NCI-H2107 treated with DMSO at 0.1 percent for 48 hours (cell line): ENCODE data around the gene EML4.
"Not testable (repeated sequence)": the region's sequence is repeated elsewhere in the genome, so short reads cannot be mapped to it uniquely, and the experiment has no call there.

Experiments used
- DNase-seq: peaks from one replicate; lab custom pipeline; 2025; ENCODE audit not compliant: unreplicated experiment; lab: John Stamatoyannopoulos, UW

EML4 gene

DNA sequence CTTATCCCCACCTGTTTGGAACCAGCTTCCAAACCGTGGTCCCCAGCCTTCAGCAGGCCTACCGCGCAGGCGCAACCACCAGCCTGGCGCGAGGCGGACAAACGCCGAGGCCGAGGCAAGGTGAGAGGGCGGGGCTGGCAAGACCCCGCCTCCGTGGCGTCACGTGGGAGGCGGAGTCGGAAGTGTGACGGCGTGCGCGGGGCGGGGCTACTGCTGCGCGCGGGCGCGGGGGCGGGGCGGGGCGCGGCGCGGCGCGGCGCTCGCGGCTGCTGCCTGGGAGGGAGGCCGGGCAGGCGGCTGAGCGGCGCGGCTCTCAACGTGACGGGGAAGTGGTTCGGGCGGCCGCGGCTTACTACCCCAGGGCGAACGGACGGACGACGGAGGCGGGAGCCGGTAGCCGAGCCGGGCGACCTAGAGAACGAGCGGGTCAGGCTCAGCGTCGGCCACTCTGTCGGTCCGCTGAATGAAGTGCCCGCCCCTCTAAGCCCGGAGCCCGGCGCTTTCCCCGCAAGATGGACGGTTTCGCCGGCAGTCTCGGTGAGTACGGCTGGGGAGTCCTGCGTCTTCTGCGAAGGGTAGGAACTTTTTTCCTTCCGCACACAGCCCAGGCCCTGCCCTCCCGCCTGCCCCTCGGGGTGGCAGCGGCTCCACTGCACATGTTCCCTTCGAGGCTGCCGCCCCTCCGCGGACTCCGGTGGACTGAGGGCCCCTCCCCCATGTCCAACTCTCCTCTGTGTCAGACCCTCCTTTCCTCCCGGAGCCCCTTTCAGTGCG is at the start of gene EML4:
TSS of gene EML4 (plus strand) at position 254 of the 774 bp plus-strand sequence. CDS start at position 513, 259 bp downstream.
- DNase-seq: peak; percentile 50

GRCh38 chr2:42123426-42123825 is 45.7 kb upstream of the EML4 start:
- DNase-seq: no peak

DNA sequence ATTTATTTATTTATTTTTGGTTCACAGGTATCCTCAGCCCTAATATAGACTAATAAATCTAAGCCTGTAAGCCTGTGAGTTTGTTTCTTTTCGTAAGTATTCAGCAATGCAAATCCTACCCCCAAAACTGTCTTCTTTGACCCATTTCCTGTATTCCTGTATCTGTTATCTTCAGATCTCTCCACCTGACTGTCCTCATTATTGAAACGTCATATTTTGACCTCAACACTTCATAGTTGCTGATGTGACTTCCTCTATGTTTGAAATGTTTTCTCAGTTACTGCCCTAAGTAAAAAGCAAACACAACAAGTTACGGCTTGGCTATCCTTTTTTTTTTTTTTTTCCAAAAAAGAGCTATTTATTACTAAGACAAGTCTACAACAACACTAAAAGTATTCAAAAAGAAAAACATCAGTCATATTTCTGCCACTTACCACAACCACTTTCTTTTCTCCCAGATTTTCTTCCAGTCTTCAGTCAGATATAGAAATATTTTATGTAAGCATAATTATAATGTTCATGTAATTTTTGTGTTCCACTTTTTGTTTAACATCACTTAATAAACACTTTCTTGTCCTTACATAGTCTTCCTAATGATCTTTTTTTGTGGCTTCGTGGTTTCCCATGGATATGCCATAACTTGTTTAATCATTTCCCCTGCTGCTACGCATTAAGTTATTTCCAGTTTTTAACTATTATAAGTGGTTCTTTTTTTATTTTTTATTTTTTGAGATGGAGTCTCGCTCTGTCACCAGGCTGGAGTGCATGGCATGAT is 45.0 kb upstream of the EML4 start:
- no peak for DNase-seq

DNA sequence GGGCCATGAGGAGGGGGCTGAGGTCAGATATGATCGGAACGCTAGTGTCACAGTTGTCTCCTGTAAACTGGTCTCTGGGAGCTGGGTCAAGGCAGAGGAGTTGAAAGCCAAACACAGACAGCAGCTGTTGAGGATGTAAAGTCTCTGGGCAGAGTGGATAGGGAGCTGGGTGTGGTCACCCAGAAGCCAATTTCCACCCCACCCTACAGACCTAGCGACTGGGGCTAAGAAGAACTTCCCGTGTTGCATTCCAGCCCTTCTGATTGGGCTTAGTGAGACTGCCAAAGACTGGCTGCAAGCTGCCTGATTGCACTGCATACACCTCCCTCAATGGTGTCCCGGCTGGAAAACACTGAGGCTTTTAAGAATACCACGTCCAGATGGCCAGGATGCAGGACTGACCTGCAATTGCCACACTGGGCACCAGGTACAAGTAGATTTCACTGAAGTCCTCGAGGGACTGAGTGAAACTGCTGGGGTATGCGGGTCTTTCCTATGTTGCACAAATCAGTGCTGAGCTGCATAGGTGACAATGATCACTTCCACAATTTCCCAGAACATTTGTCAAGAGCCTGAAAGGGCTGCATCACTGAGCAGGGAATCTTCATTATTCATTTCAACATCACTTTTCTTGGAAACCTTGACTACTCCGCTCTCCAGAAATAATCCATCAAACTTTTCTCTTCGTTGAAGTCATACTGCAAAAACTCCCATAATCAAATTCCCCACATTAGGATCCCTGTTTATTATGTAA is 43.1 kb upstream of the EML4 start:
- DNase-seq: no peak

DNA sequence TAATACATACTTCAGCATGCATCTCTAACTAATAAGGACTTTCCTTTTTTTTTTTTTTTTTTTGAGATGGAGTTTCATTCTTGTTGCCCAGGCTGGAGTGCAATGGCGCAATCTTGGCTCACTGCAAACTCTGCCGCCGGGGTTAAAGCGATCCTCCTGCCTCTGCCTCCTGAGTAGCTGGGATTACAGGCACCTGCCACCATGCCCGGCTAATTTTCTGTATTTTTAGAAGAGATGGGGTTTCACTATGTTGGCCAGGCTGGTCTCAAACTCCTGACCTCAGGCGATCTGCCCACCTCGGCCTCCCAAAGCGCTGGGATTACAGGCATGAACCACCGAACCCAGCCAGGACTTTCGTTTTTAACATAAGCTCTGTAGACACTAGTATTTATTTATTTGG is 42.3 kb upstream of the EML4 start:
- not testable (repeated sequence) for DNase-seq

DNA sequence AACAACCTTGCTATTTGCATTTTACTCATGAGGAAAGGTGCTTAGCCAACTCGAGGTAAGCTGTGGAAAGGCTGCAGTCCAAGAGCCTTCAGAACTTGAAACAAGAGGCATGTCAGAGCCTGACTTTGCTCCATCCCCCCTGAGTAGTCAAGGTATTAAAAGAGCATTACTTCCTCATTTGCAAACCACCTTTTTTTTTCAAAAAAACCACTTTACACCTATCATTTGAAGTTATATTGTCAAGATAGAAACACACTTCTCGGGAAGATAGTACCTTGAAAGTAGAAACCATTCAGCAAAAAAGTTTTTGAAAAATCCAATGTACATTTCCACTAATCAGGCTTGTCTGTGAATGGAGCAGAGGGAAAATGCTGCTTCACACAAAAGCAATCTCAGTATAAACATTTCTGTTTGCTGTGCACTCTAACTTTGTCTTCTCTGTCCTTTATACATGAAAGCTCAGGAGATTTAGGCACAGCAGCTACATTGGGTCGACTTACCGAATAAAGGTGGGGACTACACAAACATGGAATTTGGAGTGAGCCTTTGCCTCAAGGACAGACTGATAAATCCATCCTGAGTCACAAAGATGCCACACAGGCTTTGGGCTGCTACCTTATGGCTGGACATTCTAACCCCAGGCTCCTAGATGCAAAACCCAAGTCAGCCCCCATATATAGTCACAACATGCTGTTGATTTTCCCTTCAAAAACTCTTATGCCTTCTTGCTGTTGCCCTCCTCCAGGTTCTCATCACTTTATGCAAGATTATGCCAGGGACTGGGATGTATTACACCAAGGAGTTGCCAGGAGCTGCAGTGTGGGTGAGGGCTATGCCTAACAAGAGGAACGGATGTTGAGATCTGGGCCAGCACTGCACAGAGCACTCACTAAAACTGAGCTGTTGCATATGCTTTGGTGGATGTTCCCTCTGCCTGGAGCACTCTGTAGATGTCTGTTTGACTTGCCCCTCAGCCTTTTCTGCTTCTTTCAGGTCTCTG is 41.4 kb upstream of the EML4 start:
- DNase-seq: no peak

DNA sequence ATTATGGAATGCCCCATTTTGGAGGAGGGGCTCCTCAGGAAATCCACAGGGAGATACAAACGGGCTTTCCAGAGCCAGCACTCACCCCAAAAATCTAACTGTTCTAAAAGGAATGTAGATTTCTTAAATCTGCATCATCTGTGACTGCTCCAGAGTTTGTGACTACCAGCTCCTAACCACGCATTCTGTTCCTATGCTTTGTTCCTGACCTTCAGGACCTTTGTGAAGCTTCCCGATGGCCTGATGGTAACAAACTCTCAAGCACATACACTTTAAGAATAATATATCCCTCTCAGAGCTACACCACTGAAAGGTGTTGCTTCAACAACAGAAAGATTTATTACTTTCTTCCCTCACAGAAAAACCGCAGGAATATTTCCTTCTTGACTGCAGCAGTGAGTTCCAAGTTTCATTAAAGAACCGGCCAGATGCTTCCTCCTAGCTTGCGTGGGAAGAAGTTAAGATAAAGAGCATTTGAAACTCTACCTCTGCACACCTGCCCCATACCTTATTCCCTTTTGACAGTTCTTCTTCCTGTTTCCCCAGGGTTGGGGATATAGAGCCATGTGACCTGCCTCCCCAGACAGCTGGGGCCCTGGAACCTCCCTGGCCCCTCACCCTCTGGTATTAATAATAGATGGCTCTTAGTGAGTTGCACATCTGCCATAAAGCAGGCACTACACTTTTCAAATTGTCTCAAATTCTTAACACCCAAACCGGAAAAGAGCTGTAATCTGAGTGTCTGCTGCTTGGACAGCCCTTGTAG is 40.2 kb upstream of the EML4 start:
- DNase-seq: peak; percentile 30

DNA sequence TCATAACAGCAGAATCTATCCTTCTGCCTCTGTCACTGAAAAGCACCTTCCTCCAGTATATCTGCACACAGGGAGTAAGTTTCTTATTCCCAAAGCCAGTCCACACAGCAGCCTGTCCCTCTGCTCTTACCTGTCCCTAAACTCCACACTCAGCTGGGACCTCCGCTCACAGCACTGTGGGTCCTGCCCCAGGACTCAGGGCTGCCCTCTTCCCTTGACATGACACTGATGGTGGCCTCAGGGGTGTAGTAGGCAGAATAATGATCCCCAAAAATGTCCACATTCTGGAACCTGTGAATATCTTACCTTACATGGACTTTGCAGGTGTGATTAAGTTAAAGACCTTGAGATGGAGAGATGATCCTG is 39.7 kb upstream of the EML4 start:
- DNase-seq: no peak

- DNase-seq: no peak
Observed at GRCh38 chr2:42129947-42130346, 39.2 kb upstream of the EML4 start.

DNA sequence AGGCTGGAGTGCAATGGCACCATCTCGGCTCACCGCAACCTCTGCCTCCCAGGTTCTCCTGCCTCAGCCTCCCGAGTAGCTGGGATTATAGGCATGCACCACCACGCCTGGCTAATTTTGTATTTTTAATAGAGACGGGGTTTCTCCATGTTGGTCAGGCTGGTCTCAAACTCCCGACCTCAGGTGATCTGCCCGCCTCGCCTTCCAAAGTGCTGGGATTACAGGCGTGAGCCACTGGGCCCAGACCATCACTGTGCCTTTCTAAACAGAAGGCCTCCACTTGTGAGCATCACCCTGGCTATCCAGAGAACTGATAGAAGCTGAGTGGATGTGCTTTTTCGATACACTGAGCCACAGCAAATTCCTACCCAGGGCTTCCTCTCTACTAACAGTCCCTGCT is 38.3 kb upstream of the EML4 start:
- DNase-seq: not testable (repeated sequence)

DNA sequence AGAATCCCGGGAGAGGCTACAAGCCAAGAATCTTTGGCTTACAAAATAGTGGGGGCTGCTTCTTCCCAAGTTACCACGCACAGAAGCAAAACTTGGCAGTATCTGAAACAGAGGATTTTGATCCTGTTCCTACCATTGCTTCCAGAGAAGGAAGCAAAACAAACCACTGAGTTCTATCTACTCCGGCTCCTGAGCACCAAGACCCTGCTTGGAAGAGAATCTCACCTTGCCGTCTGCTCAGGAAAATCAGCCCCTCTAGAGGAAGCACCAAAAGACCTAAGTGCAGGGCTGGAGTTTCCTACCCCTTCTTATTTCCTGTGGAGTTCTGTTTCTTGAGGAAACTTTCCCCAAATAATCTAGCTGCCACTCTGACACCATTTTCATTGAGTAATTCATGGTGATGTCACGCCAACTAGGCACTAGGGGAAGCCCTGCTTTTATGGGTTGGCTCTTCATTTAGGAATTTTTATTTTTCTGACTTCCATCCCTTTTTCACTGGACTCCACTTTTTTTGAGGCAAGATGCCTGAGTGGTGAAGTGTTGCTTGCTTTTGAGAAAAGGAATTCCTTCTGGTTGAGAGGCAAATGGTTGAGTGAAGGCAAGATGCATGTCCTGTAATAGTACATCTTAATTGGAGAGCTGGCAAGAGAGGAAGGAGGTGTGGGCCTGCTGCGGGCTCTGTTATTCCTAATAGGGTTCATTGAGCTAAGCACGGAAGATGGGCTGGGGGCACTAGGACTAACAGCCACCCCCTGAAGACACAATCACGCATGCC is 36.8 kb upstream of the EML4 start:
- DNase-seq: no peak

- peak; percentile 38 for DNase-seq
Observed at GRCh38 chr2:42132966-42133641, 36.0 kb upstream of the EML4 start.

- no peak for DNase-seq
Observed at GRCh38 chr2:42133771-42134195, 35.4 kb upstream of the EML4 start.

GRCh38 chr2:42134401-42134932 is 34.7 kb upstream of the EML4 start:
- not testable (repeated sequence) for DNase-seq

- DNase-seq: no peak
Observed at GRCh38 chr2:42135381-42136312, 33.5 kb upstream of the EML4 start.

DNA sequence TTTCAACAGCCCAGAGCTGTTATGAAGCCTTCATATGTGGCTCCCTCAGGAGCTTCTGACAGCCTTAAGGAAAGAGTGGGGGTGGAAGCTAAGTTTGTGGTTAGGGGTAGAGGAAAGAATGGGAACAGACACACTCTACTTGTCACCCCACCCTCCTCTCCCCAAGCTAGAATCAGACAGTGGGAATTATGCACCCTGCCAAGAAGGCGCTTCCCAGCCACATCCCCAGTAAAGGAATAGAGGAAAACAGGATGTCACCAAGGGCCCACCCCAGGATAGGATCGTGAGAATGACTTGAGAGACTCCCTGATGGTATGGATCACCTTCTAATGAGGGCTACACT is 32.4 kb upstream of the EML4 start:
- DNase-seq: no peak
